CD4-positive, alpha-beta T cell treated with Interleukin-15 for 4 hours (primary cell): ENCODE results near the gene LPP.

Experiments used
- DNase-seq: peaks from one replicate; pipeline ENCODE4 v3.0.0-alpha.2; 2020; ENCODE audit warnings: low spot score

LPP gene

DNA sequence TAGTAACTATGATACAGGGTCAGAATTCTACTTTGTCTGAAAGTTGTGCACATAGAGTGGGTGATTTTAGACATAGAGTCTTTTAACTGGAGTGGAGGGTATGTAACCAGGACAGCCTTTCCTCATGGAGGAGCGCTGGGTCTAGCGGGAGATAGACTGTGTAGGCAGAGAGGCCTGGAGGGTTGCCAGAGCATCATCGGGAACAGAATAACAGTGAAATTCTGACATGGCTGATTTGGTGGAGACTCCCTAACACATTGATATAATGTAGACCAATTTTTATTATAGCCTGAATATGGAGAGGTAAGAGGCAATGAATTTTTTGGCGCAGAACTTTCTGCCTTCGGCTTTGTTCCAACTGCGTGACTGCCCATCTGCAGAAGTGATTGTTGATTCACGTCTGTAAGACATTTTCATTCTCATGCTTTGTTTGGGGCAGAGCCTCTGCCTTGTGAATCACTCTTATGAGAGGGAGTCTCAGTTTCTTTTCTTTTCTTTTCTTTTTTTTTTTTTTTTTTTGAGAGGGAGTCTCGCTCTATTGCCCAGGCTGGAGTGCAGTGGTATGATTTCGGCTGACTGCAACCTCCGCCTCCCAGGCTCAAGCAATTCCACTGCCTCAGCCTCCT is 16.0 kb downstream of the LPP start:
- no peak for DNase-seq

DNA sequence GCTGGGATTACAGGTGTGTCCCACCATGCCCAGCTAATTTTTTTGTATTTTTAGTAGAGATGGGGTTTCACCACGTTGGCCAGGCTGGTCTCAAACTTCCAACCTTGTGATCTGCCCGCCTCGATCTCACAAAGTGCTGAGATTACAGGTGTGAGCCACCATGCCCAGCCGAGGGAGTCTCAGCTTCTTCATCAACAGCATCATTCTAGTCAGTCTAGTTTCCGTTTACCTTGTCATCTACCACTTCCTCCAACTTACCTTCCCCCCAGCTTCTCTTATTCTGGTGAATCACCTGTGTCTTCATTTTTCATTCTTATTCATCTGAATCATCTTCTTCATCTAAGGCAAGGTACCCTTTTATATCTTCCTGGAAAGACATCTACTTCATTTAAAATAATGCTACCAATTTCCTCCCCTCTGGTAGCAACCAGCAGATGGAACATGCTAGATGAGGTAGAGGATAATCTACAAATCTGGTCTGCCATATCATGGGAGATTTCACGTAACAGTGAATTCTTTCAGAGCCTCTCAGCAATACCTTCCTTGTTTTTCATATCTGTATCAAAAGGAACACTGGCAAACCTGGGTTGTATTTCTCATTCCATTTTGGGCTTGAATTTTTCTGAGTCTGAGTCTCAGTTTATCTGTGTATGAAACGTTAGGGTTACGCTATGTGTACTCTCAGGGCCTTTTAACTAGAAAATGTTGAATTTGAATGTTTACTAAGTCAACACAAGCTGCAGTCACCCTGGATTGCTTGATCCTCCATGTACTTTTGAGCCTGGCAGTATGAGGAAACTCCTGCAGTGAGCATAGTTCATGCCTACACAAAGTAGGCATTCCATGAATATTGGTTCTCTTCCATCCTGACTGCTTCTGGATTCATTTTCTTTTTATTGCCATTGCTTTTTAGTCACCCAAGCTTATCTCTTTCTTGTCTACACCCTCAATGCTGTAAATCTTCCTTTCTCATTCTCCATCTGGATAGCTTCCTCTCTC is 16.8 kb downstream of the LPP start:
- peak; percentile 78 for DNase-seq

DNA sequence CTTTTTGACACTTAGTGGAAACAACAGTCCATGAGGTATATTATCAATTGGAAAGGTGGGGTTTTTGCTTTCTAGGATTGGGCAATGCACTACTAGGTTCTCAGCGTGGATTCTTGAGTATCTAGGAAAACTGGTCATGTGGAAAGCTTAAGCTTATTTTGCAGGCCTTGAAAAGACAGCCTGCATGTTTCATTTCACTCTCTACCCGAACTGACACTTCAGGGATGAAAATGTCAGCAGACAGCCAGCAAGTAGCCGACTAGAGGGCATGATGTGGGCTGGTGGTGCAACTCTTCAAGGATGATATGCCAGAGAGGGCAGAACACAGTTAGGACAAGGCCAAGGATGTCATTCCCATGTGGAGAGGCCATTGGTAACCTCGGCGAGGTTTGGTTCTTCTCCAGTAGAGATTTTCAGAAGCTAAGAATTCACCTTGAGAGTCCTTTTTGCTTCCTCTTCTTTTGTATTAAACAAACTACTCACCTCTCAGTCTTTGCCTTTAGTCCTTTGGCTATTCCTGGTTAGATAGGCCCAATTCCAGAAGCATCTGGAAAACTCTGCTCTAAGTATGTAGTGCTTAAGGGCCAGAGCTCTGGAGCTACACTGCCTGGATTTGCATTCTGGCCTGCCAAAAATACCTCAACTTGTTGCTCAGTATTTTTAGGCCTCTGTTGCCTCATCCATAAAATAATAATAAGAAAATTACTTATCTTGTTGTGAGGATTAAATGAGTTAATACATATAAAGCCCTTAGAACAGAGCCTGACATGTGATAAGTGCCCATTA is 17.9 kb downstream of the LPP start:
- no peak for DNase-seq

DNA sequence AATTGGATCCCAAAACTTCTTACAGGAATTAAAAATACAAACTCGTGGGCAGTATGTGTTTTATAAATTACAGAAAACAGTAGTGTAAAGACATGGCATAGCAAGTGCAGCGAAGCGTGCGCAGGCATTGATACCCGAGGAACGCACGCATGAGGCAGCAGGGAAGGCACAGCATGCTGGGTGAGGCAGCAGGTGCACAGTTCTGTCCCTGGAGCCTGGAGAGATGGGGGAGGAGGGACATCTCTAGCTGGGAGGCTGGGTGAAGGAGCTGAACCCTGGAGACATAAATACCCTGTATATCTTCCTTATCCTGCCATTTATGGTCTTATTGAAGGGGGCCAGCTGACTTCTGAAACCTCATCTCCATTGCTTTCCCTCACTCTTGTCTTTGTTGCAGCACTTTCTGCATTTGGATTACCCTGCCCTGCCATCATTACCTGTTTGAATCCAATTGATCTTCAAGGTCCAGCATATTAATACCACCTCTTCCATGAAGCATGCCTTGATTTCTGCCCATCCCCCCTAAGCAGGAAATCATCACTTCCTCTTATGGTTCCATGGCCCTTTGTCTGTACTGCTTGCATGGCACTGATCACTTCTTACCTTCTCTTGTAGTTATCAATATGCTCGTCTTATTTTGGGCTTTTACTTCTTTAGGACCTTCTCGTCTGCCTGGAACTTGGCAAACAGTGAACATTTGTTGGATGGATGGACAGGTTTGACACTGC is 20.5 kb downstream of the LPP start:
- no peak for DNase-seq

DNA sequence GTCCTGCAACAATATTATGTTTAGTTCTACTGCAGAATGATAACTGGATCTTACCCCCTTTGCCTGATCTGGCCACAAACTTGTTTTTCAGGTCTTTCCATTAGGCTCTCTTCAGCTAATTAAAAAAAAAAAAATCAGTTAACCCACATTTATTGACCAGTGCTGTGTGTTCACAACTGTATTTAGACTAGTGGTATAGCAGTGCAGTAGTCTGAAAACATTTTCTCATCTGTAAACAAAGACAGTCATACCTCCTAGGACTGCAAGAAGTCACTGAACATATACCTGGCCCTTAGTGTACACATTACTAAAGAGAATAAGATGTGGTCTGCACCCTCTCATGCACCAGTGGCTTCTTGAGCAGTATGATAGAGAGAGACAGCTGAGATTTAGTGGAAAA is 22.5 kb downstream of the LPP start:
- no peak for DNase-seq

DNA sequence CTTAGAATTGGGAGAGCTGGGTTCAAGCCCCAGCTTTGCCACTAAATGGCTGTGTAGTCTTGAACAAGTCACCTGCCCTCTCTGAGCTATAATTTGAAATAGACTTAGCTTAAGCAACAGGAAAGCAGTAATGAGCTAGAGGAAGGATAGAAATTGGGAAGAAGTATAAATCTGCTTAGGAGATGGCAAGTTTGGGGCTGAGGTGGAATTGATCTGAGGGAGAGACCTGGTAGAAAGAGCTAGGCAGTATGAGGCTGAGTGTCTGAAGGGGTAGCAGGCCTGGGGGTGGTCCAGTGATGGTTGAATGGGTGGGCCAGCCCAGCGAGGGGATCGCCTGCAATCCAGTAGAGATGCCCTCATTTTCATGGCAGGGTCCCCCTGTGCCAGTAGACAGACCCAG is 22.9 kb downstream of the LPP start:
- DNase-seq: no peak

DNA sequence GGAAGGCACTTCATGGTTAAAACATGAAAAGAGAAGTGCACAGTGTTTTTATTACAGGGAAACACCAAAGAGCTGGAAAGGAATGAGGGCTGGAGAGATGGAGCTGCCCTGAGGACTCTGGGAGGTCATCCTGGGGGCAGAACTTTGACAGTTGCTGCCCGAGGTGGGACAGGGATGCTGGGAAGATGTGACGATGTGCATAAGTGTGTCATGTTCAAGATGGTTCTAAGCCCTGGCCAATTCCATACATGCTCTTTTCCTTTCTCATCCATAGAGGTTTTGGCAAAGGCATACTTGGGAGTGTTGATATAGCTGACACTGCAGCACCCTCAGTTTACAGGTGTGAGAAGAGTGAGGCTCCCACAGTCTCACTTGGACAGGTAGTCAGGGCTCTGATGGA is 23.8 kb downstream of the LPP start:
- no peak for DNase-seq

DNA sequence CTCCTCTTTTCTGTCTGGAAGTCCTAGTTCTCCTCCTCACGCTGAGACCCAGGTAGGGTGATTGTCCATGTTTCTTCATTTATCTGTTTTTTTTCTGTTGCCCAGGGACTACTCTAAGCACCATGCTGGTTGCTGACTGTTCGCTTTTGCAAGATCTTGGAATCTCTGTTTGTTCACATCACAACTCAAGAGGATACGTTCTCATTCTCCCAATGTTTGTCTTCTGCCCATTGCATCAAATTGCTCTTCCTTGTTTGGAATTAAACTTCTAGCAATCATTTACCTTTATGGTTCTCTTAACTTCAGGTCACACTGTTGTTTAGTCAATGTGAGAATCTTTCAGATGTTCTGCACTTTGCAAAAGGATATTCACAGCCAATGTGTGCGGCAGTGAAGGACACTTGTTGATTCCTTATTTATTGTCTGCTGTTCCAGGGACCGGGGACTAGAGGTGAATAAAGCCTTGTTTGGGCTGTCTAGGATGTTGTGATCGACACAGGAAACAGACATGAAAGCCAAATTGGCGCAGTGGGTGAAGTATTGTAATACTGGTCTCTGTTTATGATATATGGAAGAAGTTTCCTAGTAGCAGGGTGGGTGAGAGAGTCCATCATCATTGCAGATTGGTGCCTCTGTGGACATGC is 24.5 kb downstream of the LPP start:
- no peak for DNase-seq

DNA sequence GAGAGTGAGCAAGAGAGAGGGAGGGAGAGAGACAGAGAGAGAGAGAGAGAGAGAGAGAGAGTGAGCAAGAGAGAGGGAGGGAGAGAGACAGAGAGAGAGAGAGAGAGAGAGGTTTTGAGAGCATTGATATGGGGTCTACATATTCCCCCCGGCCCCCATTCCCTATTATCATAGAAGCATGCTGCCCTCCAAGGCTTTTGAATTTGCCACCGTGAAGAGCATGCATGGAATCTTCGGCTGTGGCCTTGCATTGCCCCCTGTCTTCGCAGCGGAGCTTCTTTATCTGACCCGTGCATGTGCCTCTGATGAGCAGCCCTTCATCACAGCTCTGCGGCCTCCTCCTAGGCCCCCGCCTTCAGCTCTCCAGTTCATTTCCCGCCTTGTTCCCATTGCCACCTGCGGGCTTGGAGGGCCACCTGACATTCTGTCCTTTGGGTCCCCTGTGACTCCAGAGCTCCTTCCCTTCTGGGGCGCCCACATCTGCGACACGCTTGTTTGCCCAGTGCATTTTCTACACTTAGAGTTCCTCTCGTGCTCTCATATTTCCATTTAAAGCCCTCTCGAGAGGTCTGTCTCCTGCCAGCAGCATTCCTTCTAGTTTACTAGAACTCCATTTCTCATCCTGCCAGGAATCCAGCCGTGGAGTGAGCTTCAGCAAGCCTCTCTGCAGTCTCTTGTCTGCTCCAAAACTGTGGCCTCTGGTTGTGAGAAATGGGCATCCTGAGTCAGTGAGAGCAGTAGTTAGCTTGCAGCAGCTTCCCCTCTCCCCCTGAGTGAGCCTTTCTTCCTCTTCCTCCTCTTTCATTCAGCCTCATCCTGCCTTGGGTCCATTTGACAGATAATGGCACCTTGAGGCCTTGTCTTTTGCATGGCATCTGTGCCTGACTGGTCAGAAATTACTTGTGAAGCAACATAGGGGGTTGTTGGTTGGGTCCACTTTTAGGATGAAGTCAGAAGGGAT is 25.3 kb downstream of the LPP start:
- no peak for DNase-seq

DNA sequence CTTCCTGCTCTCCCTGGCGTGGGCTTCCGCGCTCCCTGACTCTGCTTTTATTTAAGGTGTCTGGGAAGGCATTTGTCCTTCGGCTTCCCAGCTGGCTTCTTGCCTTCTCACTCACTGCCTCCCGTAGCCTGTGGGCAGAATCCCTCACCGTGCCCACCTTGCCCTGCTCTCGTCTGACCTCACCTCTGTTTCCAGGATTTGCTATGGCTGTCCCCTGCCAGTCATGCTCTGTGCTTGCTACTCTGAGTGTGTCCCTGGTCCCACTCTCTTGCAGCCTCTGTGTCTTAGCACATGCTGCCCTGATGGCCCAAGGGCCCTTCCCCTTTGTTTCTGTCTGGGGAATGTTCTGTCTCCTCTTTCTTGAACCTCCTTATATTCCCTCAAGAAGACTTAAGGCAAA is 26.2 kb downstream of the LPP start:
- DNase-seq: no peak

DNA sequence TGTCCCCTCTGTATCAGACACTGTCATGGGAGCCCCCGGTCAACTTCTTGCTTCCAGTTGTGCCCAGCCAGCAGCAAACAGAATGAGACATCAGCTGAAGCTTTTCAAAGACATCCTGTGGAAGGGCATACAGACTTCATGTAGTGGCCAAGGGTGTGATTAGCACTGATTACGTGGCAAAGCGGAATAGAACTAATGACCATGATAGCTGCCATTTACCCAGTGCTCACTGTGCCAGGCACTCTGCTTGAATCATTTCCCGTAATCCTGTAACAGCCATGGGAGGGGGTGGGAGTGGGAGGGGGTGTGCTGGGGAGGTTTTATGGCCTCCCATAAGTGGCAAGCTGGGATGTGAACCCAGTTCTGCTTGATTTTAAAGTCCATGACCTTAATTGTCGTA is 29.5 kb downstream of the LPP start:
- DNase-seq: no peak

DNA sequence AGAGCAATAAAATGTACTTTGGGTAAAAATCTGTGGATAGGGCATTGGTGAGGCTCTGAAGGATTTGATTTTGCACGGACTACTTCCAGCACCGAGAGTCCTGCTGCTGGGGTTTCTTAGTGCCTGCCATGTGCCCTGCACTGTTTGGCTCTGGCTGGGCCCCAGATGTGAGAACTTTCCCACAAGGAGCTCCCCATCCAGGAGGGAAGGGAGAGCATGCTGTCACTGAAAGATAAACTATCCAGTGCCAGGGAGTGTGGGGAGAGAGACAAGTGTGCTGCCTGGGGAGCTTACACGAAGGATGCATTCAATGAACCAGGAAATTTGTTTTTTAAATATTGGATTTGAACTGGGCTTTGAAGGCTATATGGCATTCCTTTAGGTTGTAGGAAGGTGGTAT is 30.2 kb downstream of the LPP start:
- DNase-seq: no peak

DNA sequence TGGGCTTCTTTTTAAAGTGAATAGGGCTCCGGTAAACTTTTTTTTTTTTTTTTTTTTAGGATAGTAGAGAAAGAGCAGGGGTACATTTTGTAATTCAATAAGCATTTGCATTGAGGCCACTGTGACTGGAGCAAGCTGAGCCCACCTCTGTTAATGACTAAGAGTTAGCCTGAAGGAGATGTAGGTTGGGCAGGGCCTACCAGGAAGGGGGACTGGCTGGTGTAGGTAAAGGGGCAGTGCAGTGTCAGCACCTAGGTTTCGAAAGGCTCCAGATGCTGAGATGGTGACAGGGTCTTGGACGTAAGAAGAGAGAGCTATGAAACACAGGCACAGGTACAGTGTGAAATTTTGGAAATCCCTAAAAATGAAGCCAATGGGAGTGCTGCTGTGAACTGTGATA is 30.7 kb downstream of the LPP start:
- DNase-seq: no peak

DNA sequence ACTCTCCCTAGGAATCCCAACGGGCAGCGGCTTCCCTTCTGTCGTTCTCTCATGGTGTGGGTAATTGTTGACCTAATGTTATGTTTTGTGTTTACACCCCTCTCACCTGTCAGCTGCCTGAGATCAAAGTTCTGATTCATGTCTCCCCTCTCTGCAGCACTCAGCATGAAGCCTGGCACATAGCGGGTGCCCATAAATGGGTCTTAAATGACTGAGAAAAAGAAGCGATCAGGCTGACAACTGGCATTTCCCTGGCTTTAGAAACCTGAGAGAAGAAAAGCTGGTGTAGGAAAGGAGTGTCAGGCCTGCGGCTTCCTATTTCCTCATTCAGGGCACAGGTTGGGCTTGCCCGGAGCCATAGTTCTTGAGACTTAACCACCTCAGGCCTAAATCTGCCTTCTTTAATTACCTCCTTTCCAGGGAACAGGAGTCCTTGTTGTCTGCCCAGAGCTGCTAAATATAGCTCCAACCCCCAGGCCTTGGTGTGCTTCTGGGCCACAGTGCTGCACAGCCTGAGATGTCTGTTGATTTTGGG is 31.8 kb downstream of the LPP start:
- DNase-seq: no peak

DNA sequence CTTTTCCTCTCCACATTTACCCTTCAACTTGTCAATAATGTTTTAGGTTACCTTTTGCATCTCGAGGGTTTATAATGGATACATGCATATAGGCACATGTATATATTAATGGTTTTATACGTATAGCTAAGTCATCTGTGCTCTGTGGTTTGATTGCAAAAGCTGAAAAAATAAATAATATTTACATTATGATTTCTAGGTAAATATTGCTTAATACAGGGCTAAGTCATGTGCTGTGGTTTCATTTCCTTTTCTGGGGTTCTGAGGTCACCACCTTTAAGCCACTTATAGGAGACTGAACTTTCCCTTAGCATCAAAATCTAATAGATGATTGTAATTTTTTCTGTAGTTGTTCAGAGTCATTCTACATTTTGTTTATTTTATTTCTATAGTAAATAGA is 33.1 kb downstream of the LPP start:
- DNase-seq: peak; percentile 36

DNA sequence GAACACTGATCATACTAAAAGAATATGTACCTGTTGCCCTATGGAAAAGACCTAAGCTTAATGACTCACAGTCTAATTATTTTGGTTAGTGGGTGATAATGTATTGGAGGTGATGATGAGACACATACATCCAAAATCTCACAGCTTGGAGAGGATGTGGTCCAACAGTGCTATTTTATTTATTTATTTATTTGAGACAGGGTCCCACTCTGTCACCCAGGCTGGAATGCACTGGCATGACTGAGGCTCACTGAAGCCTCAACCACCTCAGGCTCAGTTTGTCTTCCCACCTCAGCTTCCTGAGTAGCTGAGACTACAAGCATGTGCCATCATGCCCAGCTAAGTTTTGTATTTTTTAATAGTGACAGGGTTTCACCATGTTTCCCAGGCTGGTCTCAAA is 35.0 kb downstream of the LPP start:
- DNase-seq: no peak

DNA sequence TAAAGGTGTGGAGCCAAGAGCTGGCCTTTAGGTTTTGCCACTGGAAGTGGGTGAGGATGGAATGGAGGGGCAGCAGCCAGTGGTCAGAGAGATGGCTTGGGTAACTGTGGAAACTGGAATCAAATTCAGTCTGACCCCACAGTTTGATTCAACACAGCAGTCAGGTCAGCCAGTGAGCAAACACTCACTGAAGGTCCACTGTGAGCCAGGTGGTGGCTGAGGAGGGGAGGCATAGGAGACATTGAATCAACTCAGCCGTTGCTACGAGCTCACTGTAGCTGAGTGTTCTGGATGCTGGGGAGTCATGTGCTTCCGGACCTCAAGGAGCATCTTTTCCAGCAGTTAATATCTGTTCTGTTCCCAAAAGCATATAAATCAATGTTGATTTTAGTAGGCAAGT is 37.5 kb downstream of the LPP start:
- DNase-seq: no peak

DNA sequence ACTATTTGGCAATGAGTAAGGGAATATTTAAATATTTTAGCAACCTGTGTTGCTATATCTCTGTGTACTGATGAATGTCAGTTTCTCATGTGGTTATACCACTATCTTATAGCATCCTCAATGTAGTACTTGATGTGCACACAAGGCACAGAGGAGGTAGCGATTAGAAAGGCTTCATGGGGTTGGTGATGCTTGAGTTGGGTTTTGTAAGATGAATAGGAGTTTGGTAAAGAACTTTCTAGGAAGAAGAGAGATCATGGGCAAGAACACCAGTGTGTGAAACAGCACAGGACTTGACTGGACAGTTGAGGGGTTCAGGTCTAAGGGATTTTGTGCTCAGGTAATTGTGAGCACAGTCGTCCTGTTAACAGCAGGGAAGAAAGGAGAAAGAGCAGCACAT is 38.1 kb downstream of the LPP start:
- no peak for DNase-seq

DNA sequence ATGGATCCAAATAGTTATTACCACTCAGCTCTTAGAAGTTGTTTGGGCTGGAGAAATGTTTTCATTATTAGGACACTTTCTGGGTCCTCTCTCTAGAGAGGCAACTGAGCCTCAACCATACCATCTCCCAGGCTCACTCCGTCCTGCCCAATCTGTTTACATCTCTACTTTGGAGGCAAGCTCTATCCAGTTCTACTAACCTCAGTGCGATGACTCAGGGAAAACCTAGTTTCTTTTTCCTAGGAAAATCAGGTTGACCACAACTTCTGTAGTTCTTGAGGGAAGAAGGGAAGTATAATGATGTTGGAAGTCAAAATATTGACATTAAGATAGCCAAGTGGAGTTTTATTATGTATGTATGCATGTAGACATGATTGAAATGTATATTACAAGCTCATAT is 40.4 kb downstream of the LPP start:
- no peak for DNase-seq
